ENCODE measurements around the gene CACNA1S.

CACNA1S gene

GRCh38 chr1:200998323-200998722, 113.9 kb downstream of the CACNA1S start:
- no peaks in the 10 kb centered on the region for H3K36me3 ChIP-seq (ENCODE audit: low read length)
- no peaks in the 10 kb centered on the region for H4K20me1 ChIP-seq (ENCODE audit: low read depth, low read length)
- H3K9me2 ChIP-seq (replicated peaks; ENCODE audit: insufficient read depth, low read length) = no peaks in the 10 kb centered on the region
- H3K27me3 ChIP-seq (ENCODE audit: low read length) = no peaks in the 10 kb centered on the region
- no peak overlapping the region for H3K9ac ChIP-seq (ENCODE audit: low read length)
- TF ChIP-seq EZH2phosphoT487 (conservative IDR thresholded peaks at IDR 0.05; ENCODE audit: low read length) (no peak), CTCF (IDR thresholded peaks at IDR 0.05; ENCODE audit: insufficient read depth, low read length, poor library complexity, severe bottlenecking) (no peak)
- no peak overlapping the region for H3K4me3 ChIP-seq (ENCODE audit: insufficient read depth, low read length, poor library complexity, severe bottlenecking)
- no peak overlapping the region for H3K27ac ChIP-seq (ENCODE audit: low read depth, low read length)
- no peaks in the 10 kb centered on the region for H3K9me3 ChIP-seq (ENCODE audit: insufficient read depth, low read length)
- H3K4me2 ChIP-seq (ENCODE audit: low read depth, low read length, poor library complexity, severe bottlenecking) = no peak overlapping the region
- no peaks in the 10 kb centered on the region for H3K79me2 ChIP-seq (ENCODE audit: insufficient read depth, low read length)
- no peaks in the 10 kb centered on the region for H3F3A ChIP-seq (ENCODE audit: insufficient read depth)
- H2AFZ ChIP-seq (ENCODE audit: low read depth, low read length, severe bottlenecking) = no peak overlapping the region

DNA sequence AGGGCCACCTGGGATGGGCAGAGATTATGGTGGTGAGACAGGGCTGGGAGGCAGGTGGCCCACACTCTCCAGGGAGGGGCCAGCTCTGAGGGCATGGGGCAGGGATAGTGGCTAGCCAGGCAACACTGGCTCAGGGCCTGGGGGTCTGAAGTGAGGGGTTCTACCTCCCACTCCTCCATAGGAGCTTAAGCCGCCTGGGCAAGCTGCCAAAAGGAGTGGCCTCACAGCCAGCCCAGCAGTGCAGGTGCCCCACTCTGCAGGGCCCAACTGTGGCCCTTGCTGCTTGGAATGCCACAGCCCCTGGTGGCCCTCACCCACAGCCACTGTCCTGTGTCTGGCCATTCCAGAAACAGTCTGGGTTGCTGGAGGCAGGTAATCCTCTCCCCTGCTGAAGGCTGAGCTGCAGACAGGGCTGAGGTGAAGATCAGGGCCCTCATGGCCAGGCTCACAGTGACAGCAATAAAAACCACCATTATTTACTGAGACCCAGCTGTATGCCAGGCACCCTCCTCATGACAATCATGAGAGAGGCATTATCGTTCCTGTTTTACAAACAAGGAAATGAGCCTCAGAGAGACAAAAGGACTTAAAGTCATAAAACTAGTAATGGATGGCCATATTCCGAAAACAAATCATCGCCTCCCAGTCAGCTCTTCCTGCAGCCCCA, 119.7 kb downstream of the CACNA1S start:
- no peak overlapping the region for H2AFZ ChIP-seq (ENCODE audit: low read depth, low read length, severe bottlenecking)
- no peaks in the 10 kb centered on the region for H3K79me2 ChIP-seq (ENCODE audit: insufficient read depth, low read length)
- H3K9me3 ChIP-seq (ENCODE audit: insufficient read depth, low read length) = no peaks in the 10 kb centered on the region
- H3K27me3 ChIP-seq (ENCODE audit: low read length) = no peaks in the 10 kb centered on the region
- H3K36me3 ChIP-seq (ENCODE audit: low read length) = no peaks in the 10 kb centered on the region
- no peak overlapping the region for H3K4me2 ChIP-seq (ENCODE audit: low read depth, low read length, poor library complexity, severe bottlenecking)
- H3K27ac ChIP-seq (ENCODE audit: low read depth, low read length) = no peak overlapping the region
- H3K9me2 ChIP-seq (replicated peaks; ENCODE audit: insufficient read depth, low read length) = no peaks in the 10 kb centered on the region
- H3K4me3 ChIP-seq (ENCODE audit: insufficient read depth, low read length, poor library complexity, severe bottlenecking) = no peak overlapping the region
- H3F3A ChIP-seq (ENCODE audit: insufficient read depth) = no peaks in the 10 kb centered on the region
- TF ChIP-seq CTCF (IDR thresholded peaks at IDR 0.05; ENCODE audit: insufficient read depth, low read length, poor library complexity, severe bottlenecking) = no peak
- no peak for TF ChIP-seq EZH2phosphoT487 (conservative IDR thresholded peaks at IDR 0.05; ENCODE audit: low read length)
- no peaks in the 10 kb centered on the region for H4K20me1 ChIP-seq (ENCODE audit: low read depth, low read length)
- H3K9ac ChIP-seq (ENCODE audit: low read length) = no peak overlapping the region

DNA sequence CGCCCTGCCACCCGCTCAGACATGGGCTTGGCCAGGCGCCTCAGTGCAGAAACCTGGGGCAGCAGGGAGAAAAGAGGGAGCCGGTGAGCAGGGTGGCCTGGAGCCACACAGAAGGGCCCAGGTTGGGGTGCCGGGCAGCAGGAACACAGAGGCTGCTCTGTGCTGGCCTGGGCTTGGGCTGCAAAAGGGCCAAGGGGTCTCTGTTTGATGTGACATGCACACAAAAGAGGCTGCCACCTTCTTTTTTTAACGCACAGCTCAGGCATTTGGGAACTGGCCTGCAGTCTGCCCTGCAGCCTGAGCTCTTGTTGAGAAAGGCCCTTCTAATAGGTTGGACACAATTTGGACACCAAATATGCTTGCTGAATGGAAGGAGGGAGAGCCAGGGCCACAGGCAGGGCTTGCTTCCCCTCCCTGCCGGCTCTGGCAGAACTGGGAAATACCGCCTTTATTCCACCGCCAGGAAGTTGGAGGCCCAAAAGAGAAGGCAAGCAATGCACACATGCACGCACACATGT, 121.1 kb downstream of the CACNA1S start:
- Histone ChIP-seq H3K79me2 (ENCODE audit: insufficient read depth, low read length) (no peaks in the 10 kb centered on the region), H3K36me3 (ENCODE audit: low read length) (no peaks in the 10 kb centered on the region), H3K9ac (ENCODE audit: low read length) (no peak overlapping the region), H2AFZ (ENCODE audit: low read depth, low read length, severe bottlenecking) (no peak overlapping the region), H3K27me3 (ENCODE audit: low read length) (no peaks in the 10 kb centered on the region), H3K4me2 (ENCODE audit: low read depth, low read length, poor library complexity, severe bottlenecking) (no peak overlapping the region), H3K9me3 (ENCODE audit: insufficient read depth, low read length) (no peaks in the 10 kb centered on the region), H3F3A (ENCODE audit: insufficient read depth) (no peaks in the 10 kb centered on the region), H3K4me3 (ENCODE audit: insufficient read depth, low read length, poor library complexity, severe bottlenecking) (no peak overlapping the region), H3K27ac (ENCODE audit: low read depth, low read length) (no peak overlapping the region), H4K20me1 (ENCODE audit: low read depth, low read length) (no peaks in the 10 kb centered on the region), H3K9me2 (replicated peaks; ENCODE audit: insufficient read depth, low read length) (no peaks in the 10 kb centered on the region)
- TF ChIP-seq EZH2phosphoT487 (conservative IDR thresholded peaks at IDR 0.05; ENCODE audit: low read length) = no peak
- no peak for TF ChIP-seq CTCF (IDR thresholded peaks at IDR 0.05; ENCODE audit: insufficient read depth, low read length, poor library complexity, severe bottlenecking)
